Endothelial cell of umbilical vein (primary cell): ENCODE measurements around the gene CARMIL1. TPM values are rescaled to one million over a fixed set of nuclear protein-coding genes. Genes with fewer than 3 reads are reported as not detected.

Source experiments
- Bru-seq: library from RNA; stranded (reverse); fragments of 400-500 nt; gene quantifications from one replicate; lab custom pipeline; 2021; lab: Mats Ljungman, UMichigan
- BruChase-seq, 2 experiments: library from RNA; stranded (reverse); fragments of 400-500 nt; gene quantifications; one replicate each; lab custom pipeline; 2021; lab: Mats Ljungman, UMichigan
- BruUV-seq: library from RNA; stranded (reverse); fragments of 400-500 nt; replicated peaks from 2 replicates; lab custom pipeline; 2021; lab: Mats Ljungman, UMichigan
- CTCF ChIA-PET: fragments of 300-600, 350-600 bp; sonication (Branson Sonifier 250); formaldehyde crosslinking; loops from one replicate; lab custom pipeline; 2021; ENCODE audit warnings: antibody characterized with exemption, inconsistent platforms; lab: Charles Lee
- POLR2A ChIA-PET: fragments of 300-600, 350-600 bp; sonication (Branson Sonifier 250); formaldehyde crosslinking; loops from one replicate; lab custom pipeline; 2021; ENCODE audit warnings: antibody characterized with exemption, inconsistent platforms; lab: Charles Lee
- DNase-seq: peaks from one replicate; pipeline ENCODE4 v3.0.0-alpha.2; 2011; ENCODE audit warnings: low read depth, low spot score
- FAIRE-seq: peaks from 2 replicates; lab custom pipeline; 2011; peaks lifted over from hg19 to GRCh38; lab: Jason Lieb, UNC
- H2AFZ ChIP-seq: 2 replicates; pipeline ENCODE4 v1.6.0; 2012; ENCODE audit warnings: low read depth, low read length, control low read depth, inconsistent platforms
- H3K27ac ChIP-seq: 2 replicates; pipeline ENCODE4 v1.5.1; 2011; ENCODE audit warnings: low read depth, mild to moderate bottlenecking, control low read depth, low read length, moderate library complexity; ENCODE audit not compliant: insufficient read depth
- H3K27me3 ChIP-seq, 2 experiments: 2 replicates each; pipeline versions ENCODE4 v1.6.0 to v1.6.1; 2011; ENCODE audit warnings: low read length in 2 of 2, mixed read lengths in 1 of 2; ENCODE audit not compliant: control insufficient read depth in 2 of 2, insufficient read depth in 2 of 2
- H3K36me3 ChIP-seq, 2 experiments: 2 replicates in 1 of 2; 3 replicates in 1 of 2; pipeline ENCODE4 v1.5.1; 2011; ENCODE audit warnings: low read length in 2 of 2, mild to moderate bottlenecking in 1 of 2, moderate library complexity in 1 of 2; ENCODE audit not compliant: control insufficient read depth in 2 of 2, insufficient read depth in 2 of 2; ENCODE audit errors: extremely low read depth in 1 of 2
- H3K4me1 ChIP-seq: 3 replicates; pipeline ENCODE4 v1.5.1; 2011; ENCODE audit warnings: mild to moderate bottlenecking, low read length; ENCODE audit not compliant: control insufficient read depth, insufficient read depth; ENCODE audit errors: extremely low read depth
- H3K4me2 ChIP-seq: 2 replicates; pipeline ENCODE4 v1.6.1; 2011; ENCODE audit warnings: low read length, control low read depth, mixed read lengths; ENCODE audit not compliant: insufficient read depth
- H3K4me3 ChIP-seq, 3 experiments: fragments of 200-600 bp in 1 of 3; sonication (generic), shearing (Covaris generic) in 1 of 3; replicated peaks in 1 of 3; 2 replicates each; pipeline ENCODE4 v1.5.1; 2011 to 2016; ENCODE audit warnings: control low read depth in 3 of 3, low read length in 3 of 3, mild to moderate bottlenecking in 2 of 3, inconsistent platforms in 1 of 3, low read depth in 1 of 3, moderate library complexity in 1 of 3; ENCODE audit not compliant: insufficient read depth in 1 of 3
- H3K79me2 ChIP-seq: 2 replicates; pipeline ENCODE4 v1.6.0; 2012; ENCODE audit warnings: low read length, inconsistent platforms; ENCODE audit not compliant: control insufficient read depth, insufficient read depth
- H3K9ac ChIP-seq: replicated peaks from 2 replicates; pipeline ENCODE3; 2011; ENCODE audit warnings: low read length, control low read depth; ENCODE audit not compliant: insufficient read depth; ENCODE audit errors: extremely low read depth
- H3K9me1 ChIP-seq: replicated peaks from 3 replicates; pipeline ENCODE4 v1.6.0; 2011; ENCODE audit warnings: mild to moderate bottlenecking, low read length; ENCODE audit not compliant: control insufficient read depth, insufficient read depth; ENCODE audit errors: extremely low read depth
- H3K9me3 ChIP-seq: replicated peaks from 2 replicates; pipeline ENCODE4 v1.5.1; 2012; ENCODE audit warnings: low read length, inconsistent platforms; ENCODE audit not compliant: control insufficient read depth, insufficient read depth
- H4K20me1 ChIP-seq: replicated peaks from 2 replicates; pipeline ENCODE3; 2011; ENCODE audit warnings: mild to moderate bottlenecking, low read length; ENCODE audit not compliant: control insufficient read depth, insufficient read depth; ENCODE audit errors: extremely low read depth
- CTCF ChIP-seq, 2 donors: IDR thresholded peaks; 1 replicate in 1 of 2; 2 replicates in 1 of 2; pipeline ENCODE4 v1.5.1; 2011; ENCODE audit warnings: low read length in 2 of 2, mild to moderate bottlenecking in 2 of 2, moderate library complexity in 2 of 2, control low read depth in 1 of 2, inconsistent platforms in 1 of 2, low read depth in 1 of 2; ENCODE audit not compliant: insufficient read depth in 1 of 2; ENCODE audit errors: extremely low read depth in 1 of 2
- EZH2 ChIP-seq: IDR thresholded peaks from 2 replicates; pipeline ENCODE4 v1.6.1; 2012; ENCODE audit warnings: borderline replicate concordance, low read depth, mild to moderate bottlenecking, moderate library complexity, low read length, inconsistent platforms; ENCODE audit not compliant: severe bottlenecking
- GATA2 ChIP-seq: IDR thresholded peaks from 2 replicates; pipeline ENCODE4 v1.7.0; 2011; ENCODE audit warnings: low read depth, mild to moderate bottlenecking, moderate library complexity, mixed read lengths, low read length; ENCODE audit not compliant: insufficient read length, insufficient read depth
- JUN ChIP-seq: IDR thresholded peaks from 2 replicates; pipeline ENCODE4 v1.6.1; 2011; ENCODE audit warnings: borderline replicate concordance, low read depth; ENCODE audit not compliant: insufficient read length, insufficient read depth
- MAX ChIP-seq: IDR thresholded peaks from 2 replicates; pipeline ENCODE4 v1.6.1; 2011; ENCODE audit not compliant: insufficient read depth, insufficient read length
- MYC ChIP-seq: IDR thresholded peaks from one replicate; pipeline ENCODE4 v1.6.1; 2011; ENCODE audit warnings: mild to moderate bottlenecking, low read depth, low read length
- POLR2A ChIP-seq: IDR thresholded peaks from 2 replicates; pipeline ENCODE4 v1.6.1; 2012; ENCODE audit warnings: low read depth, mild to moderate bottlenecking, control low read depth, low read length
- POLR2AphosphoS5 ChIP-seq: IDR thresholded peaks from 2 replicates; pipeline ENCODE4 v1.6.1; 2012; ENCODE audit warnings: low read depth, mild to moderate bottlenecking, control low read depth, low read length, moderate library complexity; ENCODE audit not compliant: insufficient read depth
- dilution Hi-C: fragments of 300-500 bp; cut with MboI; formaldehyde crosslinking; loops from one replicate; pipeline ENCODE4 v1.15.0; 2019; ENCODE audit warnings: low sequenced_read_pairs; ENCODE audit not compliant: extremely low pct_ligation_motif_present
- intact Hi-C: fragments of 100-400 bp; cut with micrococcal nuclease; formaldehyde crosslinking; loops from one replicate; pipeline ENCODE4 v1.10.0; 2022
- long read RNA-seq: library from polyadenylated mRNA; stranded (forward); transcript quantifications from one replicate; pipeline ENCODE4 v2.0.0, GENCODE V29; 2021
- polyA minus RNA-seq, 3 experiments: library from RNA; depleted of rRNA, polyadenylated mRNA; stranded (reverse); fragments of >200 nt; gene quantifications; 1 replicate in 1 of 3; 2 replicates in 2 of 3; pipeline ENCODE4 v1.2.3, GENCODE V29; 2011
- polyA plus RNA-seq, 4 experiments: library from polyadenylated mRNA; depleted of rRNA in 3 of 4; stranded (reverse) in 3 of 4; unstranded in 1 of 4; fragments of >200 nt; gene quantifications; 2 replicates each; pipeline versions ENCODE4 v1.2.1 to v1.2.3, GENCODE V29; 2011 to 2012; ENCODE audit warnings: missing spikeins in 1 of 4
- total RNA-seq: library from RNA; stranded (reverse); gene quantifications from 2 replicates; pipeline ENCODE4 v1.2.3, GENCODE V29; 2021

Gene CARMIL1
- total RNA-seq (8.7 and 8.8 TPM in 2 replicates), polyA plus RNA-seq (1.3 and 1.6 TPM in 2 replicates), polyA minus RNA-seq (3.4 and 4.9 TPM in 2 replicates), Bru-seq, nascent RNA (percentile 62 among the genes with signal in this experiment), BruChase-seq, experiment 1, labeled RNA remaining after a 6-hour chase (percentile 46 among the genes with signal in this experiment), BruChase-seq, experiment 2, labeled RNA remaining after a 2-hour chase (percentile 49 among the genes with signal in this experiment)
- polyA plus RNA-seq (2011; cell fraction: cytosol; rRNA removed), result 1.2 and 1.3 TPM in 2 replicates
- polyA plus RNA-seq (2011; cell fraction: nucleus; rRNA removed), result 2.1 and 2.4 TPM in 2 replicates
- 0.14 and 0.25 TPM in 2 replicates for polyA plus RNA-seq (2012)
- 13.3 TPM for polyA minus RNA-seq (2011; cell fraction: cytosol; rRNA and poly(A)+ RNA removed)
- 4.6 and 5.1 TPM in 2 replicates for polyA minus RNA-seq (2011; cell fraction: nucleus; rRNA and poly(A)+ RNA removed)
- long read RNA-seq, partial matches to known transcripts, result 1 of 3 reads
- long read RNA-seq, other reads (novel, unspliced or antisense), result 2 of 3 reads

- POLR2A ChIA-PET, result interaction anchor here (0.7 to 1.4 kb wide), 3 partner anchors 63 to 213 kb away, joined by 3 to 4 read pairs (median 3); no protein-coding TSS in a partner anchor
- dilution Hi-C loops, result no loop called here
- no TSS peak for BruUV-seq
Measured at GRCh38 chr6:25278914-25279747, at the start of gene CARMIL1. TSS of gene CARMIL1 (plus strand) at chr6:25279374. CDS start at chr6:25279796, 422 bp downstream.

More at GRCh38 chr6:25278914-25279747, at the start of gene CARMIL1:
- H3K4me1 ChIP-seq, result peaks cover 10% of the 10 kb centered on the region
- DNase-seq (peak; percentile 70), FAIRE-seq (peak; percentile 85)
- H3K4me3 ChIP-seq, result peak within 1 kb of the TSS; percentile 74 to 90 (median 87)
- intact Hi-C loops, result loop anchor here (1.0 to 10.0 kb wide), 5 partner anchors 64 to 436 kb away; no protein-coding TSS in a partner anchor
- no peaks in the 10 kb centered on the region for H3K9me1 ChIP-seq
- no peaks in the 10 kb centered on the region for H3K27me3 ChIP-seq
- no peaks in the 10 kb centered on the region for H3K36me3 ChIP-seq
- H3K9me3 ChIP-seq, result no peaks in the 10 kb centered on the region
- peak within 1 kb of the TSS; percentile 18 for H3K27ac ChIP-seq
- no peak for TF ChIP-seq MYC
- no peak for TF ChIP-seq EZH2
- no peak for TF ChIP-seq POLR2AphosphoS5
- peak; percentile 50 to 84 for TF ChIP-seq CTCF (IDR thresholded peaks at IDR 0.05; ENCODE audit: extremely low read depth in 1 of 2, insufficient read depth in 1 of 2, low read depth in 1 of 2, low read length in 2 of 2)
- no peak for TF ChIP-seq JUN
- no peak for TF ChIP-seq GATA2
- TF ChIP-seq MAX, result no peak
- no peak for TF ChIP-seq POLR2A
- CTCF ChIA-PET, result interaction anchor here (0.7 to 6.4 kb wide), 25 partner anchors 9 to 1247 kb away, joined by 3 to 161 read pairs (median 4); no protein-coding TSS in a partner anchor
- H2AFZ ChIP-seq, result peak within 1 kb of the TSS; percentile 96
- H3K4me2 ChIP-seq, result peak within 1 kb of the TSS; percentile 72
- H3K79me2 ChIP-seq, result no peaks in the 10 kb centered on the region
- H4K20me1 ChIP-seq, result no peaks in the 10 kb centered on the region
- peak within 1 kb of the TSS; percentile 78 for H3K9ac ChIP-seq
